Amygdala (tissue), 56 donors: ENCODE results near the gene REM1.

Experiments used
- DNase-seq, 56 donors: peaks; one replicate each; lab custom pipeline; 2025; lab: John Stamatoyannopoulos, UW

The REM1 gene

DNA sequence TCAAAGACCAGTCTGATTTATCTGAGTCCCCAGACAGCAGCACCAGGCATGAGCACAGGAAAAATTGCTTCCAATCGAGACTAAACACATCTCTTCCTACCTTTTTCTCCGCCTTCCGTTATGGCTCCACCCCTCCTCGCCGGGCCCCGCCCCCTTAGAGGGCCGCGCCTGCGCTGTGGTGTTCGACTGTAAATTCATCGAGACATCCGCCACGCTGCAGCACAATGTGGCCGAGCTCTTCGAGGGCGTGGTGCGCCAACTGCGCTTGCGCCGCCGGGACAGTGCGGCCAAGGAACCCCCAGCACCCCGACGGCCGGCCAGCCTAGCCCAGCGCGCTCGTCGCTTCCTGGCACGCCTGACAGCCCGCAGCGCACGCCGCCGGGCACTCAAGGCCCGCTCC is 8.9 kb downstream of the REM1 start:
- DNase-seq, result no peak

DNA sequence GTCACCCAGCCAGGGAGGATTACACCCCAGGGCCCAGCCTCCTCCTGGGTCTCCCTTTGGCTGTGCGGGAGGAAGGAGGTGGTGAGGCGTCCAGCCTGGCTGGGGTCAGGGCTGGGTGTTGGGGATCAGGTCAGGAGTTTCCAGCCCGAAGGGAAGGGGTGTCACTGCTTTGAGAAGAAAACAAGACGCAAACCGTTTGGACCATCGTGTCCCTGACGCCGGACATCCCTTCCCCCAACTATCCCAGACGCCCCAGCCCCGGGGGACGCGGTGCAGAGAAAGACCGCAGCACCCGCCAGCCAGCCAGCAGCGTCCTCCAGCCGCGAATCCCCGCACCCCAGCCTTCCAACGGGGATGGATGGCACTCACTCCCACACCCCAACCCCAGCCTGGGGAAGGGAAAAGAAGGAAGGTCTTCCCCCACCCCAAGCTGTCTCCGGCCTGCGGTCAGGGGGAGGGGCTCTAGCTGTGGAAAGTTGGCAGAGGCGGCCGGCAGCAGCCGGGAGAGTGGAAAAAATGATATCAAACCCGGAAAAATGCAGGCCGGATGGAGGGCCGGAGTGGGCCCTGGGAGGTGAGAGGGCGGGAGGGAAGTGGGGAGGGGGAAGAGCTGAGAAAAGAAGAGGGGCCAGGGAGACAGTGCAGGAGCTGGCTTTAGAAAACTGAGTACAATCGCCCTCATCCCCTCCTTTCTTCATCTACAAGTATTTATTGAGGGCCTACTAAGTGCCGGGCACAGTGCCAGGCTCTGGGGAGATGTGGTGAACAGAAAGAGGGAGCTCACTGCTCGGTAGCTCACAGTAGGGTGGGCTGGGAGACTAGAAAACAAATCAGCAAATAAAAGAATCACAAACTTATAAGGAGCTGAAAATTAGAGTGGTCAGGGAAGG is 10.6 kb downstream of the REM1 start:
- DNase-seq, result no peak

DNA sequence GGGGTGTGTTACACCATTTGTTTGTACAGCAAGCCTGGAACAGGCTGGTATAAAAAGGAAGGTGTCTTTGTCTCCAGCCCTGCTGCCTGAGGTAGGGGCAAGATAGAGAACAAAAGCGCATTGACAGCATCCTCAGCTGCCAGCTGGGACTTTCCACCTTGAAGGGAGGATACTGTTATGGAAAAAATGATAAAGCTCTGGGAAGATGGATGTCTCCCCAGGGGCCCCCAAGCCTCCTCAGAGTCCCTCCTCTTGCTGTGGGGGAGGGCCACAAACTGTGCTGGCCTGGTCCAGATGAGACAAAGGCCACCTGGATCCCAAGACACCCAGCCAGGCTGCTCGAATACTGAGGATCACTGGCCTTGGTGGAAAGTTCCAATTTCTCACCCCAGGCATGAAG is 13.0 kb downstream of the REM1 start:
- DNase-seq, result no peak

- no peak for DNase-seq
Observed at GRCh38 chr20:31489152-31489551, 14.1 kb downstream of the REM1 start.

DNA sequence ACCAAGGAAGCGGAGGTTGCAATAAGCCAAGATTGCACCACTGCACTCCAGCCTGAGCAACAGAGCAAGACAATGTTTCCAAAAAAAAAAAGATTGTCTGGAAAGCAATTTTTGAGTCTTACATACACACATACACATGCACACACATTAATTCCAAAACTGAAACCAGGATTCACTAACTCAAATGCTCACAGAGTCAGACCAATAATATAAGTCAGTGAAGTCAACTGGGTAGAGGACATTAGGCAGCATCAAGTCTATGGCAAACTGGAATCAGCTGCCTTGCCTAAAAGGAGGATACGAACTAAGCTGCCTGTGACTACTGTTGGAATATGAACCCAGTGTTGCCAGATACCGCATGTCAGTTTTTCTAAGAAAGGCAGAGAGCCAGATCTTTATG is 15.7 kb downstream of the REM1 start:
- DNase-seq, result no peak

DNA sequence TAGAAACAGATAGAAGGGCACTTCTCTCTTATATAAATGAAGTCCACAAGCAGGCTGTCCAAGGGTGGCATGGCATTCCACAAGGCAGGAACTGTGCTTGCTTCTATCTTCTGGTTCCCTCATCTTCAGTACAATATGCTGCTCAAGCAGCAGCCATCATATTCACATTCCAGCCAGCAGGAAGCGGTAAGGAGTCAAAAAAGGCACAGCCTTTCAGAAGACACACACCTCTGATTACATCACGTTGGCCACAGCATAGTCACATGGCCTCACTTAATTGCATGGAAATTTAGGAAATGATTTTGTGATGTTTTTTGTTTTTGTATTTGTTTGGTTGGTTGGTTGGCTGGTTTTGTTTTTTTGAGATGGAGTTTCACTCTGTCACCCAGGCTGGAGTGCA is 19.0 kb downstream of the REM1 start:
- no peak for DNase-seq

DNA sequence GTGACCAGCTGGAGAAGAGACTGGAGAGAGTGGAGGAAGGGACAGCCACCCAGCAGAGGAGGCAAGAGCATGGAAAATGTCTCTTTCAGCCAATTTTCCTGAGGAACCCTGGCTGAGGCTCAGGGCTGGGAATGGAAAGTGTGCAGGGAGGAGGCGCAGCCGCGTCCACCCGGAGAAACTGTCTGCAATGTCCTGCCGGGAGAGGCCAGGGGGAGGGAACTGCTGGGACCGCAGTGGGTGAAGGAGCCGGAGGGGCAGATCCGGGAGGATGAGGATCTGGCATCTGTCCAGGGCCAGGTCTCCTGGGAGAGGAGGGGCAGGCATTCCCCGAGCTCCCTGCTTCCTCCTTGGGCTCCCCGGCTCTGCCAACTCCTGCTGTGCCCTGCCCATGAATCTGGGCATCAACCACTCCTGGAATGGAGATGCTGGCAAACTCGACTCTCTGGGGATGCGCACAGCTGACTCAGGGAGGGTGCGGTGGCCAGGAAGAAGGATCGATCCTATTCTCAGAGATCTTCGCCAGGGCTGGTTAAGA is 21.7 kb downstream of the REM1 start:
- no peak for DNase-seq

GRCh38 chr20:31497838-31498540 is 22.9 kb downstream of the REM1 start:
- no peak for DNase-seq

DNA sequence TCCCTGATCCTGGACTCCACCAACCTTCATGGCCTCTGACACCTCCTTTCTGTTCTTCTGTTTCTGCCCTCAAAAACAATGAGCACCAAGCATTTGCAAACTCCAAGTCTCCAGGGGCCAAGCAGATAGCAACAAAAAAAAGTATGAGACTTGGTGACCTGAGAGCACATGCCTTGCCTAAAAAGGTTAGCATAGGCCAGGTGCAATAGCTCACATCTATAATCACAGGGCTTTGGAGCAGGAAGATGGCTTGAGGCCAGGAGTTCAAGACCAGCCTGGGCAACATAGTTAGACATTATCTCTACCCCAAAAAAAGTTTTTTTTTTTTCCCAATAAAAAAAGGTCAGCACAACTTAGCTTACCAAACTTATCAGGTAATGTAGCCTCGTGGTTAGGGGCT is 25.4 kb downstream of the REM1 start:
- no peak for DNase-seq

- peak in 53 of 56 donors; percentile 1 to 84 (median 44) for DNase-seq
Observed at GRCh38 chr20:31502884-31503673, 28.0 kb downstream of the REM1 start.

GRCh38 chr20:31505903-31506302 is 30.8 kb downstream of the REM1 start:
- no peak for DNase-seq

DNA sequence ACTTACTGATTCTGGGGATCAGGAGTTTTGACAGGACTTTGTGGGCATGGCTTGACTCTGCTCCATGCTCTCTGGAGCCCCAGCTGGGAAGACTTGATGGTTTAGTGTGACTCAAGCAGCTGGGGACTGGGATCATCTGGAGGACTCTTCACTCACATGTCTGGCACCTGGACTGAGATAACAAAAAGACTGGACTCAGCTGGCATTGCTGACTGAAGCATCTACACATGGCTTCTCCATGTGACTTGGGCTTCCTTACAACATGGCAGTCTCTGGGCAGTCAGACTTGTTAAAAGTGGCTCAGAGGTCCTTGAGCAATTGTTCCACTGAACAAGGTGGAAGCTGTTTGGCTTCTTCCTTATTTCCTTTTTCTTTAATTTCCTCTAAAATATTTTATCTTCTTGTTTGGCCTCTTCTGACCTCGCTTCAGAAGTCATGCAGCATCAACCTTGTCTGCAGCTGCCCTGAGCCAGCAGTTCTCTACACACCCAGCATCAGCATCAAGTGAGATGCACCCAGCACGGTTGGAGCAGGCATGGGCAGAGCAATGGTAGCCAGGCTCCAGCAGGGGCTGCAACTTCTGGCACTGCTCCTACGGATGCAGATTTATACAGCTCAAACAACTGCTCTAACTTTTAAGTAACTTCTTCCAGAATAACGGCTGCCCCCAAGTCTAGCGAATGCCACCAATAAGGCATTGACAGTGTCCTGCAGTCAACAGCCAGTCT is 33.6 kb downstream of the REM1 start:
- DNase-seq, result no peak

GRCh38 chr20:31514154-31515071 is 39.3 kb downstream of the REM1 start, which contains the start of gene HM13:
Gene HM13, plus strand, starts transcription at chr20:31514442. Its CDS starts 110 bp downstream, at chr20:31514552.
- peak; percentile 51 to 92 (median 80) for DNase-seq

GRCh38 chr20:31515072-31515774 is 40.1 kb downstream of the REM1 start:
- DNase-seq, result no peak

GRCh38 chr20:31515775-31516107 is 40.7 kb downstream of the REM1 start:
- no peak for DNase-seq

GRCh38 chr20:31516166-31516565 is 41.1 kb downstream of the REM1 start:
- no peak for DNase-seq

- DNase-seq, result no peak
Observed at GRCh38 chr20:31516651-31517050, 41.6 kb downstream of the REM1 start.

DNA sequence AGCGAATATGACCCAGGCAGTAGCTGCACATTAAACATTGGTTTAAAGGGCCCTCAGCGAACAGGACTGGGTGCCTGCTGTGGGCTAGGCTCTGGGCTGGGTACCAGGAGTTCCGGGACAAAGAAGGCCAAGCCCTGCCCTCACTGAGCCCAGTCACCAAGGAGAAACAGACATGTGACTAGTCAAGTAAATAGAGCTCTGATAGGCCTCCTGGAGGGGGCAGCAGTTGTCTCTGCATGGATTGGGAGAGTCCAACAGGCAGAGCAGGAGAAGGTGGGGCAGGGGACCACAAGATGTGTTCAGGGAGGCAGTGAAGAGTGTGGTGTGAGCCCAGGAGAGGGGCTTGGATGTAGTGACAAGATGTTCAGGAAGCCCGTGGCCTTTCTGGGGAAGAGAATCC is 42.3 kb downstream of the REM1 start:
- DNase-seq, result peak in 1 of 56 donors; percentile 12
